ENCODE results near the gene TCERG1L.

The TCERG1L gene

DNA sequence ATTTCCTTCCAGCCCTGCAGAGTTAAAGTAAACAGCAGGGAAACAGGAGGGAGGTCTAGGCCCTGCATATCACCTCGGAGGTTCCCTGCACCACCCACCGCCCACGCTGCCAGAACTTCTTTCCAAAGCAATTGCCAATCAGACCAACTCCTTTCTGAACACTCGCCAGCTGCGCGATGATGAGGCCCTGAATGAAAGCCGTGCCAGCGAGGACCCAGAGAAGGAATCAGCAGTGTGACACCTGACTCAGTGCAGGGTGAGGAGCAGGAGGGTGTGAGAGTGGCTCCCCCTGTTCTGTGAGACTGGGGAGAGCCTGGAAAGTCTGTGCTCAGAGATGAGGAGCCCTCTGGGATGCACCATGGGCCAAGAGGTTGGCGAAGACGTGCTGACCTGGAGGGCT is 3.3 kb upstream of the TCERG1L start:
- no peak for TF ChIP-seq CTCF (IDR thresholded peaks at IDR 0.05; ENCODE audit: insufficient read depth, low read length, poor library complexity, severe bottlenecking)

GRCh38 chr10:131314148-131314547 is 2.6 kb upstream of the TCERG1L start:
- Histone ChIP-seq H3K36me3 (ENCODE audit: control insufficient read depth, insufficient read depth, low read length) (no peaks in the 10 kb centered on the region), H3K4me3 (replicated peaks; ENCODE audit: low read depth, low read length) (no peak overlapping the region), H3K27me3 (replicated peaks; ENCODE audit: control insufficient read depth, insufficient read depth, low read length) (no peaks in the 10 kb centered on the region)
- TF ChIP-seq CTCF (IDR thresholded peaks at IDR 0.05; ENCODE audit: insufficient read depth, low read length, poor library complexity, severe bottlenecking): no peak
- DNase-seq (ENCODE audit: extremely low read depth, insufficient read length): no peak

More for the DNA sequence above, 3.3 kb upstream of the TCERG1L start:
- Histone ChIP-seq H3K36me3 (ENCODE audit: control insufficient read depth, insufficient read depth, low read length) (no peaks in the 10 kb centered on the region), H3K4me3 (replicated peaks; ENCODE audit: low read depth, low read length) (no peak overlapping the region), H3K27me3 (replicated peaks; ENCODE audit: control insufficient read depth, insufficient read depth, low read length) (no peaks in the 10 kb centered on the region)
- no peak for DNase-seq (ENCODE audit: extremely low read depth, insufficient read length)

DNA sequence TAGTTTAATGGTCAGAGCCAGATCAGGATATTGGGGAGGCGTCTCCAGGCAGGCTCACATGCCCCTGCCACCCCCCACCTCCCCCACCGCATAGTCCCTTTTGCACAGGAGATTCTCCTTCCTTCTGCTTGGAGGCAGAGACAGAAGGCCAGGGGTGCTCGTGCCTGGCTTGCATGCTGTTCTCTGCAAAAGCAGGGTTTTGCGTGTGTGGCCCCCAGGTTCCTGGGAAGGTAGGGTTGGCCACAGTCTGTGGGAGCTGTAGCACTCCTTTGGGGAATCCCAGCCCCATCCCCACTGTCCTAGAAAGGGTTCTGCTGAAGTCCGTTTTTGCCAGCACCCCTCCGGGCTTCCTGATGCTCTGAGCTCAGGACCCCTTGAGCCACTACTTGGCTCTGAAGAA is 1.9 kb upstream of the TCERG1L start:
- Histone ChIP-seq H3K27me3 (replicated peaks; ENCODE audit: control insufficient read depth, insufficient read depth, low read length) (no peaks in the 10 kb centered on the region), H3K36me3 (ENCODE audit: control insufficient read depth, insufficient read depth, low read length) (no peaks in the 10 kb centered on the region), H3K4me3 (replicated peaks; ENCODE audit: low read depth, low read length) (no peak overlapping the region)
- DNase-seq (ENCODE audit: extremely low read depth, insufficient read length): no peak
- TF ChIP-seq CTCF (IDR thresholded peaks at IDR 0.05; ENCODE audit: insufficient read depth, low read length, poor library complexity, severe bottlenecking): no peak

GRCh38 chr10:131312478-131312836 is 936 bp upstream of the TCERG1L start:
- Histone ChIP-seq H3K4me3 (replicated peaks; ENCODE audit: low read depth, low read length) (no peak overlapping the region), H3K36me3 (ENCODE audit: control insufficient read depth, insufficient read depth, low read length) (no peaks in the 10 kb centered on the region), H3K27me3 (replicated peaks; ENCODE audit: control insufficient read depth, insufficient read depth, low read length) (no peaks in the 10 kb centered on the region)
- no peak for DNase-seq (ENCODE audit: extremely low read depth, insufficient read length)
- TF ChIP-seq CTCF (IDR thresholded peaks at IDR 0.05; ENCODE audit: insufficient read depth, low read length, poor library complexity, severe bottlenecking): no peak

- no peak for TF ChIP-seq CTCF (IDR thresholded peaks at IDR 0.05; ENCODE audit: insufficient read depth, low read length, poor library complexity, severe bottlenecking)
- H3K4me3 ChIP-seq (replicated peaks; ENCODE audit: low read depth, low read length): no peak overlapping the region
- H3K27me3 ChIP-seq (replicated peaks; ENCODE audit: control insufficient read depth, insufficient read depth, low read length): no peaks in the 10 kb centered on the region
- no peak for DNase-seq (ENCODE audit: extremely low read depth, insufficient read length)
- H3K36me3 ChIP-seq (ENCODE audit: control insufficient read depth, insufficient read depth, low read length): no peaks in the 10 kb centered on the region
These were observed 190 bp downstream of the TCERG1L start for GRCh38 chr10:131311402-131311660.

DNA sequence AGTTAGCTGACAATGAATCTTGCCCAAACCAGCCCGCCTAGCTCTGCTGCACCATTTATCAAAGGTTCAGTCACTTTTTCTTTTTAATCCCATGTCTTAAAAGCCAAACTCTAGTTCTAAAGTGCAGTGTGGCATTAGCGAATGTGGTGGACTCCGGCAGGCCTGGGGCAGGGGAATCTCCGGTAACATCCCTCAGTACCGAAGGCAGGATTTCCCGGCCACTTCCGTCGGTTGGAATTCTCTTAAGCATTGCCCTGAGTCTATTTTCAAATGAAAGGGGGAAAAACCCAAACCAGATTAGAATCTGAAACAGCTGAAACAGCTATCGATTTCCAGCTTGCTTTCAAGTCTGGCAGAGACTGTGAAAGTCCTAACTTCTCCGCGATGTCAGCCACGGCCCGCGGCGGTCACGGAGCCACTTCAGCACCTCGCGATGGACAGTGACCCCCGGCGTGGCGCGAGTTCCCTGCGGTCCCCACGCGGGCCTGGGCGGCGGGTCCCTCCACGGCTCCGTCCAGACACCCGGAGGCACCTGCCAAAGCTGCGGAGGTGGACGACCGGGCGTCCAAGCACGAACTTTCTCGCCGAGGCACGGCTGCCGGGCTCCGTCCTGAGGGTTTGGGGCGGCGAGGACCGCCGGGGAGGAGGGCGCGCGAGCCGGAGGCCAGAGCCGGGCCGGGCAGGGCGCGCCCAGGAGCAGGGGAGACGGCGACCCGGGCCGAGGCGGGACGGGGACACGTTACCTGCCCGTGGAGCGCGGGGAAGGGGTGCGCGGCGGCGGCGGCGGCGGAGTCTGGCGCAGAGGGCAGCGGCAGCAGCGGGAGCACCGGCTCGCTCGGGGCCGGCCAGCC is 745 bp downstream of the TCERG1L start:
- DNase-seq (ENCODE audit: extremely low read depth, insufficient read length): no peak
- Histone ChIP-seq H3K36me3 (ENCODE audit: control insufficient read depth, insufficient read depth, low read length) (no peaks in the 10 kb centered on the region), H3K4me3 (replicated peaks; ENCODE audit: low read depth, low read length) (no peak overlapping the region), H3K27me3 (replicated peaks; ENCODE audit: control insufficient read depth, insufficient read depth, low read length) (no peaks in the 10 kb centered on the region)
- TF ChIP-seq CTCF (IDR thresholded peaks at IDR 0.05; ENCODE audit: insufficient read depth, low read length, poor library complexity, severe bottlenecking): no peak
